HCT116 (cell line): ENCODE measurements around the gene DAPK2.

Experiments used
- CTCF ChIP-seq, 3 experiments: fragments of 200-600 bp in 1 of 3; sonication (generic) in 1 of 3; IDR thresholded peaks in 2 of 3; conservative IDR thresholded peaks in 1 of 3; 2 replicates each; pipeline ENCODE4 v1.5.1; 2012 to 2017; ENCODE audit warnings: low read depth in 2 of 3, low read length in 2 of 3, antibody characterized with exemption in 1 of 3, borderline replicate concordance in 1 of 3, control low read depth in 1 of 3, mild to moderate bottlenecking in 1 of 3, mixed read lengths in 1 of 3, mixed run types in 1 of 3, moderate library complexity in 1 of 3; ENCODE audit not compliant: insufficient read depth in 1 of 3
- EGR1 ChIP-seq: IDR thresholded peaks from 2 replicates; pipeline ENCODE4 v1.6.1; 2012; ENCODE audit warnings: low read depth
- EZH2 ChIP-seq: fragments of 200-600 bp; sonication (generic); IDR thresholded peaks from 2 replicates; pipeline ENCODE4 v1.6.1; 2017; ENCODE audit warnings: antibody characterized with exemption, mixed run types
- EZH2phosphoT487 ChIP-seq: fragments of 200-600 bp; IDR thresholded peaks from 2 replicates; pipeline ENCODE4 v1.6.1; 2018; ENCODE audit warnings: antibody characterized with exemption, borderline replicate concordance
- POLR2A ChIP-seq: IDR thresholded peaks from 2 replicates; pipeline ENCODE4 v1.7.0; 2011; ENCODE audit warnings: borderline replicate concordance; ENCODE audit not compliant: insufficient read depth, insufficient read length; ENCODE audit errors: extremely low read depth
- POLR2AphosphoS5 ChIP-seq: IDR thresholded peaks from 2 replicates; pipeline ENCODE4 v1.6.1; 2011; ENCODE audit warnings: mild to moderate bottlenecking, low read depth, low read length, moderate library complexity
- ZNF274 ChIP-seq: fragments of 200-500 bp; sonication (Bioruptor generic); IDR thresholded peaks from 2 replicates; pipeline ENCODE4 v1.6.1; 2014; ENCODE audit warnings: mild to moderate bottlenecking, low read depth, low read length, inconsistent platforms

GRCh38 chr15:64044300-64045100 is 1.8 kb downstream of the DAPK2 start:
- no peak for TF ChIP-seq EZH2phosphoT487
- no peak for TF ChIP-seq ZNF274
- no peak for TF ChIP-seq POLR2A
- no peak for TF ChIP-seq EZH2
- TF ChIP-seq CTCF (IDR thresholded peaks at IDR 0.05 in 2 of 3, conservative IDR thresholded peaks at IDR 0.05 in 1 of 3; ENCODE audit: borderline replicate concordance in 1 of 3, insufficient read depth in 1 of 3, low read depth in 2 of 3, low read length in 2 of 3), result no peak
- no peak for TF ChIP-seq EGR1
- TF ChIP-seq POLR2AphosphoS5, result no peak
